ENCODE results near the gene RBM14.

GRCh38 chr11:66631883-66632282 lies 15.5 kb downstream of the RBM14 start:
- no peak for TF ChIP-seq POLR2A (IDR thresholded peaks at IDR 0.05)
- no peak for TF ChIP-seq CTCF (IDR thresholded peaks at IDR 0.05)
- TF ChIP-seq POLR2AphosphoS5 (IDR thresholded peaks at IDR 0.05): no peak

Measured in transverse colon (tissue), 4 donors.